DOHH2 (cell line): ENCODE data around the gene SARM1.

Experiments used
- H3F3A ChIP-seq: fragments of 200-600 bp; sonication (generic), shearing (Covaris generic); 2 replicates; pipeline ENCODE4 v1.6.0; 2016; ENCODE audit warnings: antibody characterized with exemption, mild to moderate bottlenecking; ENCODE audit not compliant: control insufficient read depth, insufficient read depth
- H3K27ac ChIP-seq: fragments of 200-600 bp; sonication (generic); 2 replicates; pipeline ENCODE4 v1.5.1; 2014; ENCODE audit warnings: low read depth, mild to moderate bottlenecking, low read length, moderate library complexity
- H3K27me3 ChIP-seq: fragments of 200-600 bp; sonication (generic); 2 replicates; pipeline ENCODE4 v1.6.1; 2014; ENCODE audit warnings: mild to moderate bottlenecking, low read length, mixed read lengths; ENCODE audit not compliant: control insufficient read depth
- H3K36me3 ChIP-seq: fragments of 200-600 bp; sonication (generic); 2 replicates; pipeline ENCODE4 v1.6.1; 2014; ENCODE audit warnings: mild to moderate bottlenecking, low read length, moderate library complexity, mixed read lengths; ENCODE audit not compliant: control insufficient read depth
- H3K4me1 ChIP-seq: fragments of 200-600 bp; sonication (generic); 2 replicates; pipeline ENCODE4 v1.6.1; 2014; ENCODE audit warnings: mild to moderate bottlenecking, low read length, mixed read lengths; ENCODE audit not compliant: control insufficient read depth
- H3K4me2 ChIP-seq: fragments of 200-600 bp; sonication (generic); 2 replicates; pipeline ENCODE4 v1.6.0; 2014; ENCODE audit warnings: mild to moderate bottlenecking, low read length, moderate library complexity
- H3K4me3 ChIP-seq: fragments of 200-600 bp; sonication (generic); 2 replicates; pipeline ENCODE4 v1.5.1; 2014; ENCODE audit warnings: mild to moderate bottlenecking, low read length, mixed read lengths
- H3K79me2 ChIP-seq: fragments of 200-600 bp; sonication (generic); 2 replicates; pipeline ENCODE4 v1.6.1; 2014; ENCODE audit warnings: mild to moderate bottlenecking, low read length, mixed read lengths; ENCODE audit not compliant: control insufficient read depth
- H3K9me2 ChIP-seq: fragments of 200-600 bp; sonication (generic); replicated peaks from 2 replicates; pipeline ENCODE4 v1.6.1; 2014; ENCODE audit warnings: mild to moderate bottlenecking, low read length, mixed read lengths; ENCODE audit not compliant: control insufficient read depth
- H3K9me3 ChIP-seq: fragments of 200-600 bp; sonication (generic); 2 replicates; pipeline ENCODE4 v1.6.1; 2014; ENCODE audit warnings: antibody characterized with exemption, low read length, mixed read lengths; ENCODE audit not compliant: control insufficient read depth, insufficient read depth
- H4K20me1 ChIP-seq: fragments of 200-600 bp; sonication (generic); 2 replicates; pipeline ENCODE4 v1.6.0; 2014; ENCODE audit warnings: low read depth, mild to moderate bottlenecking, antibody characterized with exemption, low read length, moderate library complexity; ENCODE audit not compliant: control insufficient read depth, insufficient read depth
- EZH2phosphoT487 ChIP-seq: fragments of 200-600 bp; sonication (generic); IDR thresholded peaks from 2 replicates; pipeline ENCODE4 v1.6.1; 2017; ENCODE audit warnings: borderline replicate concordance, mild to moderate bottlenecking, antibody characterized with exemption, low read length, moderate library complexity, mixed read lengths
- TF ChIP-seq, protein P1 (sequence below): fragments of 200-600 bp; sonication (generic); IDR thresholded peaks from one replicate; pipeline ENCODE4 v1.5.1; 2014; ENCODE audit warnings: antibody characterized with exemption, mild to moderate bottlenecking, low read depth, low read length; ENCODE audit not compliant: poor library complexity, severe bottlenecking

SARM1 gene

DNA sequence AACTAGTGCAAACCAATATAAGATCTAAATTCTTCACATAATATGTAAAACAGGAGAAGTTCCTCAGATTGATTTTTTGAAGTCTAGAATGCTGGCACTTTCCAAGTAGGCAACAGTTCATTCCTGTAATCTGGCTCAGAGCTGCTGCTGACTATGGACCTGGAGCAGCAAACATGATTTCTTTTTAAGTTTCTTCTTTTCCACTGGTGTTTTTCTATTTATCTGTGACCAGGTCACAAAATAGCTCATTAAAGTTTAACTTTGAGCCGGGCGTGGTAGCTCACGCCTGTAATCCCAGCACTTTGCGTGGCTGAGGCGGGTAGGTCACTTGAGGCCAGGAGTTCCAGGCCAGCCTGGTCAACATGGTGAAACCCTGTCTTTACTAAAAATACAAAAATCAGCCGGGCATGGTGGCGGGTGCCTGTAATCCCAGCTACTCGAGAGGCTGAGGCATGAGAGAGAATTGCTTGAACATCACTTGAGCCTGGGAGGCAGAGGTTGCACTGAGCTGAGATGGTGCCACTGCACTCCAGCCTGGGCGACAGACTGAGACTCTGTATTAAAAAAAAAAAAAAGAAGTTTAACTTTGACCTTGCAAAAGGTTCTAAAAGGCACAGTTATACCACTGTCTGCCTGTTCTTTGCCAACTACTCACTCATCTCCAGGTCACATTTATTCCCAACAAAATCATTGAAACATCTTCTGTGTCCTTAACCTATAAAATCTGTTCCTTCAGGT, 72.6 kb downstream of the SARM1 start:
- TF ChIP-seq EZH2phosphoT487 = no peak
- TF ChIP-seq, protein P1, sequence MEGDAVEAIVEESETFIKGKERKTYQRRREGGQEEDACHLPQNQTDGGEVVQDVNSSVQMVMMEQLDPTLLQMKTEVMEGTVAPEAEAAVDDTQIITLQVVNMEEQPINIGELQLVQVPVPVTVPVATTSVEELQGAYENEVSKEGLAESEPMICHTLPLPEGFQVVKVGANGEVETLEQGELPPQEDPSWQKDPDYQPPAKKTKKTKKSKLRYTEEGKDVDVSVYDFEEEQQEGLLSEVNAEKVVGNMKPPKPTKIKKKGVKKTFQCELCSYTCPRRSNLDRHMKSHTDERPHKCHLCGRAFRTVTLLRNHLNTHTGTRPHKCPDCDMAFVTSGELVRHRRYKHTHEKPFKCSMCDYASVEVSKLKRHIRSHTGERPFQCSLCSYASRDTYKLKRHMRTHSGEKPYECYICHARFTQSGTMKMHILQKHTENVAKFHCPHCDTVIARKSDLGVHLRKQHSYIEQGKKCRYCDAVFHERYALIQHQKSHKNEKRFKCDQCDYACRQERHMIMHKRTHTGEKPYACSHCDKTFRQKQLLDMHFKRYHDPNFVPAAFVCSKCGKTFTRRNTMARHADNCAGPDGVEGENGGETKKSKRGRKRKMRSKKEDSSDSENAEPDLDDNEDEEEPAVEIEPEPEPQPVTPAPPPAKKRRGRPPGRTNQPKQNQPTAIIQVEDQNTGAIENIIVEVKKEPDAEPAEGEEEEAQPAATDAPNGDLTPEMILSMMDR = no peak
- Histone ChIP-seq H3K9me2 (no peaks in the 10 kb centered on the region), H3K27me3 (peaks cover 4% of the 10 kb centered on the region; the same call in 1 of the 2 replicates)

DNA sequence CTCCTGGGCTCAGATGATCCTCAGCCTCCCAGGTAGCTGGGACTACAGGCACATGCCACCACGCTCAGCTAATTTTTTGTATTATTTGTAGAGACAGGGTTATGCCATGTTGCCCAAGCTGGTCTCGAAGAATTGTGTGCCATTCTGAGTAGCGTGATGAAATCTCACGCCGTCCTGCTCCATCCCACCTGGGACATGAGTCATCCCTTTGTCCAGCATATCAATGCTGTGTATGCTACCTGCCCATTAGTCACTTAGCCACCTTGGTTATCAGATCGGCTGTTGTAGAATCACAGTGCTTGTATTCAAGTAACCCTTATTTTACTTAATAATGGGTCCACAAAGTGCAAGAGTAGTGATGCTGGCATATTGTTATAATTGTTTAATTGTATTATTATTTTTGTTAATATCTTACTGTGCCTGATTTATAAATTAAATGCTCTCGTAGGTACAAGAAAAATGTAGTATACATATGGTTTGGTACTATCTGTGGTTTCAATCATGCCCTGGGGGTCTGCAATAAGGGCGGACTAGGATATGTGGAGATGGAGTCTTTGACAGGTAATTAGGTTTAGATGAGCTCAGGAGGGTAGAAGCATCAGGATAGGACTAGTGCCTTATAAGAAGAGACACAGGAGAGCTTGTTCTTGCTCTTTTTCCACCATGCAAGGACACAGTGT, 75.4 kb downstream of the SARM1 start:
- no peaks in the 10 kb centered on the region for H3K4me1 ChIP-seq
- TF ChIP-seq, protein P1 = no peak
- no peak for TF ChIP-seq EZH2phosphoT487
- H3K27me3 ChIP-seq = peaks cover 5% of the 10 kb centered on the region
- H3K4me2 ChIP-seq = no peak overlapping the region
- no peak overlapping the region for H3K27ac ChIP-seq
- H3F3A ChIP-seq = no peaks in the 10 kb centered on the region
- no peaks in the 10 kb centered on the region for H3K79me2 ChIP-seq
- H3K4me3 ChIP-seq = no peak overlapping the region
- H3K9me3 ChIP-seq = no peaks in the 10 kb centered on the region
- no peaks in the 10 kb centered on the region for H3K9me2 ChIP-seq
- H4K20me1 ChIP-seq = no peaks in the 10 kb centered on the region
- no peaks in the 10 kb centered on the region for H3K36me3 ChIP-seq

More for the DNA sequence above, 72.6 kb downstream of the SARM1 start:
- no peaks in the 10 kb centered on the region for H3K4me1 ChIP-seq
- H4K20me1 ChIP-seq = no peaks in the 10 kb centered on the region
- no peaks in the 10 kb centered on the region for H3K79me2 ChIP-seq
- H3K27ac ChIP-seq = no peak overlapping the region
- H3F3A ChIP-seq = no peaks in the 10 kb centered on the region
- no peaks in the 10 kb centered on the region for H3K9me3 ChIP-seq
- no peak overlapping the region for H3K4me3 ChIP-seq
- H3K4me2 ChIP-seq = no peak overlapping the region
- no peaks in the 10 kb centered on the region for H3K36me3 ChIP-seq

DNA sequence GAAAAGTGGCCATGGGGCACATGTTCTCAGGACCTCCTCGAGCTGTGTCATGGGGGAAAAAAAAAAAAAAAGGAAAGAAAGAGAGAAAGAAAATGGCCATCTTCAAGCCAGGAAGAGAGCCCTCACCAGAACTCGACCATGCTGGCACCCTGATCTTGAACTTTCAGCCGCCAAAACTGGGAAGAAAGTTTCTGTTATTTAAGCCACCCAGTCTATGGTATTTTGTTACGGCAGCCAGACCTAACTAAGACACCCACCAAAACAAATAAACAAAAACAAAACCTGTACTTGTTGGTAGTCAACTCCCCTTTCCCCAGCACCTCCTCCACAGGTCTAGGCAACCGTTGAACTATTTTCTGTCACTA, 75.9 kb downstream of the SARM1 start:
- H3K27ac ChIP-seq = no peak overlapping the region
- peaks cover 3% of the 10 kb centered on the region for H3K27me3 ChIP-seq
- TF ChIP-seq EZH2phosphoT487 = no peak
- TF ChIP-seq, protein P1 = no peak
- no peak overlapping the region for H3K4me2 ChIP-seq
- H3F3A ChIP-seq = no peaks in the 10 kb centered on the region
- H4K20me1 ChIP-seq = no peaks in the 10 kb centered on the region
- no peaks in the 10 kb centered on the region for H3K36me3 ChIP-seq
- no peak overlapping the region for H3K4me3 ChIP-seq
- no peaks in the 10 kb centered on the region for H3K79me2 ChIP-seq
- no peaks in the 10 kb centered on the region for H3K4me1 ChIP-seq
- H3K9me3 ChIP-seq = no peaks in the 10 kb centered on the region
- H3K9me2 ChIP-seq = no peaks in the 10 kb centered on the region
